ENCODE data around the gene TAX1BP3. TPM values are rescaled to one million over a fixed set of nuclear protein-coding genes. Genes with fewer than 3 reads are reported as not detected.

The TAX1BP3 gene
- total RNA-seq, 1 donor from 2014 or later = 82.8 TPM

DNA sequence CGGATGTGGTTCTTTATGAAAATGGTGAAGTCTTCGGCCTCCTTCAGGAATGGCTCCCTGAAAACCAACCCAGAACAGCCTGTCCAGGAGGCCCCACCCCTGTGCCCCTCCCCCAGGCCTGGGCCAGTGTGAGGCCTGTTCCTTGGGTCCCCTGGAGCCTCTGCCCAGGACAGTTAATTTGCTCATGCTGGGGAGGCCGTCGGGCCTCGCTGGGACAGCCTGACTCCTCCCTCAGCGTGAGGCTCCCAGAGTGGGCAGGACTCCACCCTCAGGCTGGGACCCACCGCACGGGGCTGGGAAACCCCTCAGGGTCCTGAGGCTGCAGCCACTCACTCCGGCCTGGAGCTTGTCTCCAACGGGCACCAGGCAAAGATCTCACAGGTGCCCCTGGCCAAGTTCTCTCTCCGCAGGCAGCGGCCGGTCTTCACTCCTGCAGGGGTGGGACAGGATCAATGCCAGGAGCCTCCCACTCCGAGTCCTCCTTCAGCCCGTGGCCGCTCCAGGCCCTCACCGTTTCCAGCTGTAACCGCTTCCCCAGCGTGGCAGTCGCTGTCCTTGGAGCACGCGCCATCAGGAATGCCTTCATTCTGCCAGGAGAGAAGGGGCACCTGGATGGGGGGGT lies 21.8 kb upstream of the TAX1BP3 start:
- H3K4me1 ChIP-seq = peaks cover 1% of the 10 kb centered on the region
- intact Hi-C loops (cut with DNase I) = no loop called here
- TF ChIP-seq, protein P1, sequence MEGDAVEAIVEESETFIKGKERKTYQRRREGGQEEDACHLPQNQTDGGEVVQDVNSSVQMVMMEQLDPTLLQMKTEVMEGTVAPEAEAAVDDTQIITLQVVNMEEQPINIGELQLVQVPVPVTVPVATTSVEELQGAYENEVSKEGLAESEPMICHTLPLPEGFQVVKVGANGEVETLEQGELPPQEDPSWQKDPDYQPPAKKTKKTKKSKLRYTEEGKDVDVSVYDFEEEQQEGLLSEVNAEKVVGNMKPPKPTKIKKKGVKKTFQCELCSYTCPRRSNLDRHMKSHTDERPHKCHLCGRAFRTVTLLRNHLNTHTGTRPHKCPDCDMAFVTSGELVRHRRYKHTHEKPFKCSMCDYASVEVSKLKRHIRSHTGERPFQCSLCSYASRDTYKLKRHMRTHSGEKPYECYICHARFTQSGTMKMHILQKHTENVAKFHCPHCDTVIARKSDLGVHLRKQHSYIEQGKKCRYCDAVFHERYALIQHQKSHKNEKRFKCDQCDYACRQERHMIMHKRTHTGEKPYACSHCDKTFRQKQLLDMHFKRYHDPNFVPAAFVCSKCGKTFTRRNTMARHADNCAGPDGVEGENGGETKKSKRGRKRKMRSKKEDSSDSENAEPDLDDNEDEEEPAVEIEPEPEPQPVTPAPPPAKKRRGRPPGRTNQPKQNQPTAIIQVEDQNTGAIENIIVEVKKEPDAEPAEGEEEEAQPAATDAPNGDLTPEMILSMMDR (IDR thresholded peaks at IDR 0.05) = no peak
- peaks cover 49% of the 10 kb centered on the region for H3K27me3 ChIP-seq (ENCODE audit: low read depth)
- no peak overlapping the region for H3K27ac ChIP-seq
- DNase-seq (peak; percentile 40), ATAC-seq (peak in 1 of 2 donors; percentile 11)
- no peak overlapping the region for H3K4me3 ChIP-seq
- no peaks in the 10 kb centered on the region for H3K9me3 ChIP-seq
- H3K36me3 ChIP-seq = no peaks in the 10 kb centered on the region

DNA sequence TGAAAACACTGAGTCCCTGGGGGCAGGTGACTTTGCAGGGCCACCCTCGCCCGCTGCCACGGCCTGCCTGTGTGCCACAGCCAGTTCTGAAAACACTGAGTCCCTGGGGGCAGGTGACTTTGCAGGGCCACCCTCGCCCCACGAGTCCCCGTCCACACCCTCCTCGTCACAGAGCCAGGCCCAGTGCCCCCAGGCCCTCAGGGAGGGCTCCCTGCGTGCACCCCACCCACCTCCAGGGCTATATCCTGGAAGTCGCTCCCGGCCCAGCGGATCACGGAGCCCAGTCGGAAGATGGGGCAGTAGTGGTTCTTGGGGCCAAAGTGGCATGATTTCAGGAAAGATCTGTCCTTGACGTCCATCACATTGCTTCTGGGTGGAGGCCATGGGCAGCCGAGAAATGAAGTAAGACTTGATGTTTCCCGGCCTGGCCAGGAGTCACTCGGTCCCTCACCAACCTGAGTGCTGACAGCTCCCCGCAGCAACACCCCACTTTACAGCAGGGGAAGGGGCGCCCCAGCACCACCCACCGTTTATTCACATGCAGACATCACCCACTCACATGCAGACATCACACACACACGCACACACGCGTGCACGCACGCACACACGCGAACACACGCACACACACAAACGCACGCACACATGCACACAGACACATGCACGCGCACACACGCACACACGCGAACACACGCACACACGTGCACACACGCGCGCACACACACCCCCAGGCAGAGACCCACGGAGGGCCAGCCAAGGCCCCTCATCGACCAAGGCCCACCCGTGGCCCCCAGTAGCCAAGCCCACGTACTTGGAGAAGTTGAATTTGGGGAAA lies 21.1 kb upstream of the TAX1BP3 start:
- no peak for DNase-seq
- no peaks in the 10 kb centered on the region for H3K36me3 ChIP-seq
- no peaks in the 10 kb centered on the region for H3K4me1 ChIP-seq
- intact Hi-C loops (cut with DNase I) = no loop called here
- TF ChIP-seq, protein P1 (IDR thresholded peaks at IDR 0.05) = no peak
- H3K27me3 ChIP-seq (ENCODE audit: low read depth) = peaks cover 49% of the 10 kb centered on the region
- H3K27ac ChIP-seq = no peak overlapping the region
- H3K9me3 ChIP-seq = no peaks in the 10 kb centered on the region
- peak in 1 of 2 donors; percentile 39 for ATAC-seq
- H3K4me3 ChIP-seq = no peak overlapping the region

DNA sequence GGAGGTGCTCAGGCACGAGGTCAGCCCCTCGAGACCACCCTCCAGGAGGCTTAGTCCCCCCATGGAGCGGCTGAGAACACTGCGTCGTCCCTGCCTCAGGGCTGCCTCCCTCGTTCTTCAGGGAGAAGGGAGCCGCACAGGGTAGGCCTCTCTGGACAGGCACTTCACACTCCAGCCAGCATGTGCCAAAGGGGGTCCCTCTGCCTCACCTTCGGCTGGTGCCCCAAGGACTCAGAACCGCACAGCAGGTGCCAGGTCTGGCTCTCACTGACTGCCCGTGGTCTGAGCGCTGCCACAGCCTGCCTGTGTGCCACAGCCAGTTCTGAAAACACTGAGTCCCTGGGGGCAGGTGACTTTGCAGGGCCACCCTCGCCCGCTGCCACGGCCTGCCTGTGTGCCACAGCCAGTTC lies 20.5 kb upstream of the TAX1BP3 start:
- H3K27me3 ChIP-seq (ENCODE audit: low read depth) = peaks cover 49% of the 10 kb centered on the region
- no peak for DNase-seq
- H3K9me3 ChIP-seq = no peaks in the 10 kb centered on the region
- no peaks in the 10 kb centered on the region for H3K4me1 ChIP-seq
- intact Hi-C loops (cut with DNase I) = no loop called here
- TF ChIP-seq, protein P1 (IDR thresholded peaks at IDR 0.05) = no peak
- ATAC-seq = peak in 1 of 2 donors; percentile 21
- H3K36me3 ChIP-seq = no peaks in the 10 kb centered on the region
- no peak overlapping the region for H3K4me3 ChIP-seq
- no peak overlapping the region for H3K27ac ChIP-seq

DNA sequence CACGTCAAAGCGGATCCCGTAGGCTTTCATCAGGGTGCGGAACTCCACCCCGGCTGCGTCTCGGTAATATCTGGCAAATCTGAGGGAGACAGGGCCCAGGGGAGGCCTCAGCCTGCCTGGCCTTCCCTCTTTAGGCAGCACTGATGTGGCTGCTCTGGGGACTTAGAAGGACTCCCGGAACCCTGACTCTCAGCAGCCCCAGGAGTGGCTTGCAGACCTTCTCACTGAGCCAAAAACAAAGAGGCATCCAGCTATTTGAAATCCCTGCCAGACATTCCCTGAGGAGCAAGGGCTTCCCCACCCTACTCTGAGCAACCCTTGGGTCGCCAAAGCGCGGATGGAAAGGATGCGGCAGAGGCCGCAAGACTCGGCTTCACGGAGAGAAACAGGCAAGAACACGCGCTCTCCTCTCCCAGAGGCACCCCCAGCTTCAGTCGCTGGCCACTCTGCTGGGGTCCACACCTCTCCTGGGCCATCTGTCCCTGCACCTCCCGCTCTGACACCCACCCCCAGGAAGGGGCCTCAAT lies 19.7 kb upstream of the TAX1BP3 start:
- H3K27ac ChIP-seq = no peak overlapping the region
- no peaks in the 10 kb centered on the region for H3K4me1 ChIP-seq
- no peaks in the 10 kb centered on the region for H3K9me3 ChIP-seq
- no peak for ATAC-seq
- TF ChIP-seq, protein P1 (IDR thresholded peaks at IDR 0.05) = no peak
- intact Hi-C loops (cut with DNase I) = no loop called here
- peaks cover 47% of the 10 kb centered on the region for H3K27me3 ChIP-seq (ENCODE audit: low read depth)
- no peak for DNase-seq
- H3K36me3 ChIP-seq = no peaks in the 10 kb centered on the region
- H3K4me3 ChIP-seq = no peak overlapping the region

DNA sequence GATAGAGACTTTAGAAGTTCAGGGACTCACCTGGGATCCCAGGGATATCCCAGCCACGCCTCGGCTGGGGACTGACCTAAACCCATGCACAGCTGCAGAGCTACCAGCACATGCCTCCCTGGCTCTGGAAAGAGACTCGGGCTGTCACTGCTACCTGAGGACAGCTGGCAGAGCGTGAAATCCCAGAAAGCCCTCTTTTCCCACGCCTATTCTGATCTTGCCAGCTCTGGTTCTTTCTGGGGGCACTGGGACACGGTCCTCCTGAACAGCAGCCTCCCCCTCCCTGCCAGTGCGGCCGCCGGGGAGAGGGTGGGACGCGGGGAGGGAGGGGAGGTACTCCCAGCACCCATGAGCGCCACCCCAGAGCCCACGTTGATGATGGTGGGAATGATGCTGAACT lies 16.8 kb upstream of the TAX1BP3 start:
- TF ChIP-seq, protein P1 (IDR thresholded peaks at IDR 0.05) = no peak

More for the DNA sequence above, 16.8 kb upstream of the TAX1BP3 start:
- H3K4me3 ChIP-seq = no peak overlapping the region
- intact Hi-C loops (cut with DNase I) = no loop called here
- DNase-seq (no peak), ATAC-seq (no peak)
- peaks cover 41% of the 10 kb centered on the region for H3K27me3 ChIP-seq (ENCODE audit: low read depth)
- no peaks in the 10 kb centered on the region for H3K4me1 ChIP-seq
- no peaks in the 10 kb centered on the region for H3K36me3 ChIP-seq
- H3K9me3 ChIP-seq = no peaks in the 10 kb centered on the region
- H3K27ac ChIP-seq = no peak overlapping the region

All from lower lobe of right lung (tissue), 2 donors.